Activated CD4-positive, alpha-beta T cell treated with anti-CD3 and anti-CD28 coated beads, Interleukin-2, amount 50 U/mL, for 4 hours (primary cell): Measurements from ENCODE around the gene CFAP20DC.
"Not testable (repeated sequence)": the region's sequence is repeated elsewhere in the genome, so short reads cannot be mapped to it uniquely, and the experiment has no call there.

ENCODE experiments used
- DNase-seq, 2 experiments: peaks; one replicate each; pipeline ENCODE4 v3.0.0-alpha.2; 2020

Gene CFAP20DC

DNA sequence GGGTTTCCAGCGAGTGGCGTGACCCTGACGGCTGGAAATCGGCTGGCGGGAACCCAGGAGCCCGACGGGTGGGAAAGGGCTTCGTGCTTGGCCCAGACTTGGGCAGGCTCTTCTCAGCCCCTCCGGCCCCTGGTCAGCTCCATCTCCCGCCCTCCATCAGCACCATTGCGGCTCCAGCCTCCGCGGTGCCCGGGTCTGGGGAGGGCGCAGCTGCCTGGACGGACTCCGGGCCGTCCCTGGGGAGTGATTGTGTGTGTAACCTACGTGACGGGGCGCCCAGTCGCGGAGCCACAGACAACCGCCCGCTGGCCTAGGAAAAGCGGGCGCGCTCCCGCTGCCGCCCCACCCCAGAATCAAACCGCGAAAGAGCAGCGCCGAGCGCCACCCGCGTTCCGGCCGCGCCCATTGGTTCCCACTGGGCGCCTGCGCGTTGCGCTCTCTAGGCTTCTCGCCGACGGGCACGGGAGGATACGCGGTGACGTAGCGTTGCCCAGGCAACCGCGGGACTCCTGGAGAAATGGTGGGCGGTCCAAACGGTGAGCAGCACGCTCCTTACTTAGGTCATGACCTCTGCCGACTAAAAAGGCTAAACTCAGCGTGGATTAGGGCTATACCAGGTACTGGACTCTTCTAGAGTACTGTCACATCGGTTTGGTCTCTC lies at the start of gene CFAP20DC:
TSS of gene CFAP20DC (minus strand) at position 355 of the 661 bp plus-strand sequence. CDS start 394 bp downstream, outside the sequence.
- DNase-seq: peak; percentile 78 to 84

DNA sequence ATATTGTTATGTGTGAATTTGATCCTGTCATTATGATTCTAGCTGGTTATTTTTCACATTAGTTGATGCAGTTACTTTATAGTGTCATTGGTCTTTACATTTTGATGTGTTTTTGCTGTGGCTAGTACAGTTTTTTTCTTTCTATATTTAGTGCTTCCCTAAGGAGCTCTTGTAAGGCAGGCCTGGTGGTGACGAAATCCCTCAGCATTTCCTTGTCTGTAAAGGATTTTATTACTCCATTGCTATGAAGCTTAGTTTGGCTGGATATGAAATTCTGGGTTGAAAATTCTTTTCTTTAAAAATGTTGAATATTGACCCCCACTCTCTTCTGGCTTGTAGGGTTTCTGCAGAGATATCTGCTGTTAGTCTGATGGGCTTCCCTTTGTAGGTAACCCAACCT lies 48.7 kb upstream of the CFAP20DC start:
- DNase-seq: not testable (repeated sequence)

DNA sequence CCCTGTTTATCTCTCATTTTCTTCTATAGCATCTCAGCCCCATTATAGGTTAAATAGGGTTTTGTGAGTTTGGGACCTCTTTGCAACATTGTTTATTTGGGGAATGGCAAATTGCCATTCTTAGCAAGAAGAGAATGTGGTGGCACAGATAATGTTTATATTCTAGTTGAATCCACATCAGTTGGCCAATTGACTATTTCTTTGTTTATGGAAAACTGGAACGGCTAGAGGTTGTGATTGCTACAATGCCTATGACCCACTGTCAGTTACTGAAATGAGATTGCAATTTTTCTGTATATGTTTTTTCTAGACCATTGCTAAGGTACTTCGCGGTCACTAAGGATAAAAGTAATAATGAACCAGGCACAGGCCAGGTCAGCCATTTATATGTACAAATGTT lies 44.6 kb upstream of the CFAP20DC start:
- DNase-seq: no peak

DNA sequence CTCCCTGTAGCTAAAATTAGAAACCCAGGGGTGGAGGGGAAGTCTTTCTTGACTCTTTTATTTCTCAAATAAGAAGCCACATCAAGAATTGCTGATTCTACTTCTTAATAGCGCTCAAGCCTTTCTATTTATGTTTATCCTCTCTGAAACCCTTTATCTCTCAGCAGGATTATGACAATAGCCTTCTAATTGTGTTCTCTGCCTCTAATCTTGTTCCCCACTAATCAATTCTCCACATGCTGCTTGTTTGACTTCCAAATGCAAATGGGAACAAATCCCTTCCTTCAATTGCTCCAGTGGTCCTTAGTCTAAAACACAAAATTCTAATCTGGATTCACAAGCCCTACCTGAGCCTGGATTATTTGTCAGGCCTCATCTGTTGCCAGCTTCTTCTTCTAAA lies 43.7 kb upstream of the CFAP20DC start:
- no peak for DNase-seq

DNA sequence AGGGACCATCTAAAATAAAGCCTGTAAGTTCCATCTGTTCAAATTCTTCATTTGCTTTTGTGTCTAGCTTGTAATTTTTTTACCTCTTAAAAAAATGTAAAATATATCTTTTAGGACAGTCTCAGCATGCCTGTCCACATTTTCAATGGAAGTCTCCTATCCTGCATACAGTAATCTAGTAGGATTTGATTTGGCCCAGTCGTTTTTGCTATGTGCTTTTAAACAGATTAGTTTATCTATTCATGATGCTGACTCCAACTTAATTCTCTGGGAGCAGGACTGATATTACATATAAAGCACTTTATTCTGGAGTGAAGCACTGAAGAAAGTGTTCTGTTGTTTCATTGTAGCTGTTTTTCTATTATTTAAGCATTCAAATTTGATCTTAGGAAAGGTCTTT lies 38.9 kb upstream of the CFAP20DC start:
- DNase-seq: no peak

DNA sequence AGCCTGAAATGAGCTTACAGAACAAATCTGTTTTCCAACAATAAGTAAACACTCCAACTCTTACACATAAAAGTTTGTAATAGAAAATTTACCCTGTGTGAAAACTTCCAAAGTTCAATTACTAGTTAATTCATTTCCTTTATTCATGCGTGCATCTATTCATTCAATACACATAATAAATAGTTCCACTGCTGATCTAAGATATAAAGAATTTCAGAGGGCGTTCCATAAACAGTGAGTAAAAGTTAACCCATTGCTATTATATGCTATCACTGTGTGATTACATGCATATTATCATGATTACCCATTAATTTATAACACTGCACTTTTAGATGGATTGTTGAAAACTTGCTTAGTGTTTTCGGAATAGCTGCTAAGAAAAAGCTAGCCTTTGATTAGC lies 36.2 kb upstream of the CFAP20DC start:
- DNase-seq: no peak

DNA sequence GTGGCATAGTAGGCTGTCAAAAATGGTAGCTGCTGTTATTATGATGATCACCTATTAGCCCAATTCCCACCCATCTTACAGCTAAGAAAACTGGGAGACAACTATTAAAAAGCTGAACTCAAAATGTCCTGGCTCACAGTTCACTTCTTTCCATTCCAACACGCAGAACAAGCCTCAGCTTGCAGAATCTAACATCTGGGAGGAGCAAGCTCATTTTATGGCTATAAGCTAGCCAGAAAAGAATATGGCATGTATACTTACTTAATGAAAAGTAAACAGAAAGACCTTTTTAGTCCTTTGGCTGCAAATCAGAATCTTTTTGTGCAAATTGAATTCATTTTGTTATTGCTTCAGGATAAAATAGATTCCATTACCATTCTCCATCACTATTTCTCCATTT lies 34.8 kb upstream of the CFAP20DC start:
- DNase-seq: no peak

DNA sequence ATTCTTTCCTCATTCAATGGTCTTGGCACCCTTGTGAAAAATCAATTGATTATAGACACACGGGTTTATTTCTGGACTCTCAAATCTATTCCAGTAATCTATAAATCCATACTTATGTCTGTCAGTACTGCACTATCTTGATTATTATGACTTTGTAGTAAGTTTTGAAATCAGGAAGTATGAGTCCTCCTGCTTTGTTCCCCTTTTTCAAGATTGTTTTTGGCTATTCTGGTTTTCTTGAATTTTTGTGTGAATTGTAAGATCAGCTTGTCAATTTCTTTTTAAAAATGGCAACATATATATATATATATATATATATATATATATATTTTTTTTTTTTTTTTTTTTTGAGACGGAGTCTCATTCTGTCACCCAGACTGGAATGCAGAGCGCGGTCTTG lies 32.3 kb upstream of the CFAP20DC start:
- no peak for DNase-seq

DNA sequence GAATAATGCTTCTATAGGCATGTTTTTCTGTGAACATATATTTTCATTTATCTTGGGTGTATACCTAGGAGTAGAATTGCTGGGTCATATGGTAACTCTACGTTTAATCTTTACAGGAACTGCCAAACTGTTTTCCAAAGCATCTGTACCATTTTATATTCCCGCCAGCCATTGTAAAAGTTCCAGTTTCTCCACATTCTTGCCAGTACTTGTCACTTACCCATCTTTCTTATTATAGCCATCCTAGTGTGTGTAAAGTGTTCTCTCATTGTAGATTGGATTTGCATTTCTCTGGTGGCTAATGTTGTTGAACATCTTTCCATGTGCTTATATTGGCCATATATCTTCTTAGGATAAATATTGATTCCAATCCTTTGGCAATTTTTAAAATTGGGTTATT lies 31.2 kb upstream of the CFAP20DC start:
- no peak for DNase-seq

DNA sequence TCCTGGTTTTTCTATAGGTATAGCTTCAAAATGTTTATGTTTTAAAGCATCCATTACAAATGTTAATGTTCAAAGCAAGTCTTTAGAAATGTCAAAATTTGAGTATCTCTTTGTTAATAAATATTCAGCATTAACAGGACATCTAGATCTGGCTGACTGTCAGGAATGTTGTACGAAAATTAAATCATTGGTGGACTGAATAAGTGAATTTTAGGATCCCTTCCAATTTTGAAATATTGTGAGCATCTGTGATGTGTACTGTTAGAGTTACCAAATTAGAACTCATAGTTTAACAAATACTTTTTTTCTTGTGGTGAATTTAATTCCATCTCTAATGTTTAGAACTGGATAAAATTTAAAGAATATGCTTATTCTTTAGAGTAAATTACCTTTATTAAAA lies 30.1 kb upstream of the CFAP20DC start:
- DNase-seq: no peak

DNA sequence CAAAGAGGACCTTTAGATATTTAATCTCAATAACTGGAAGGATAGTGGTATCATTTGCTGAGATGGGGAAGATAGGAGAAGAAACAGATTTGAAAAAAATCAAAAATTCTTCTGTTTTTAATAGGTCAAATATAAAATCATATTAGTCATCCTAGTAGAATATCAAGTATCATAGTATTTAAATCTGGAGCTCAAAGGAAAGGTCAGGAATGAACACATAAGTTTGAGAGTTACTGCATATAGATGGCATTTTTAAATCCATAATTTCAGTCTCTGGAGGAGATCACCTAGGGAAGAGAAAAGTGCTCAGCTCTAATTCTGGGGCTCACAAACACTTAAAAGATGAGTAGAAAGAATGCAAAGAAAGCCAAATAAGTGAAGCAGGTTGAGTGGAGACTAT lies 24.9 kb upstream of the CFAP20DC start:
- DNase-seq: no peak

DNA sequence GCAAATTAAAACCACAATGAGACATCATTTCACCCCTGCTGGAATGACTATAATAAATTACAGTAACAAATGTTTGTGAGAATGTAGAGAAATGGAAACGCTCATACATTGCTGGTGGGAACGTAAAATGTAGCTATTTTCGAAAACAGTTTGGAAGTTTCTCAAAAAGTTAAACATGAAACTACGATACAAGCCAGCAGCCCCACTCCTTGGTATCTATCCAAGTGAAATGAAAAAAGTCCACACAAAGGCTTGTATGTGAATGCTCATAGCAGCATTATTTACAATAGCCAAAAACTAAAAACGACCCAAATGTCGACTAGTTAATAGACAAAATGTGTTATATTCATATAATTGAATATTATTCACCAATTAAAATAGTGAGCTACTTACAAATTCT lies 22.9 kb upstream of the CFAP20DC start:
- DNase-seq: no peak

DNA sequence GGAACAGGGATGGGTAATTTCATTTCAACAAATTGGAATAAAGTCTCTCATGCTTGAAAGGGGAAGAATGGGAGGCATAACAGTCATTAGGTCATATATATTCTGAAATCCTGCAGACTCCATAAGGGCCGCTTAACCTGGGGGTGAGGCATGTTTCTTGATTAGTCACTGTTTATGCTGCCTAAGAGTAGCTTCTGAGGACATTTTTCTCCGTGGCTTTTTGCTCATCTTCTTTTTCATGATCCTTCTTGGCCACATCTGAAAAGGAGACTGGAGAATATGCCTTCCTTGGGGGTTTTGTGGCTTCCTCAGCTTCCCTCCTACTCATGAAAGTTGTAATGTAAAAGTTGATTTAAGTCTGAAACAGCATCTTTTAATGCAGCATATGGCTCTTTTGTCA lies 20.0 kb upstream of the CFAP20DC start:
- DNase-seq: no peak

DNA sequence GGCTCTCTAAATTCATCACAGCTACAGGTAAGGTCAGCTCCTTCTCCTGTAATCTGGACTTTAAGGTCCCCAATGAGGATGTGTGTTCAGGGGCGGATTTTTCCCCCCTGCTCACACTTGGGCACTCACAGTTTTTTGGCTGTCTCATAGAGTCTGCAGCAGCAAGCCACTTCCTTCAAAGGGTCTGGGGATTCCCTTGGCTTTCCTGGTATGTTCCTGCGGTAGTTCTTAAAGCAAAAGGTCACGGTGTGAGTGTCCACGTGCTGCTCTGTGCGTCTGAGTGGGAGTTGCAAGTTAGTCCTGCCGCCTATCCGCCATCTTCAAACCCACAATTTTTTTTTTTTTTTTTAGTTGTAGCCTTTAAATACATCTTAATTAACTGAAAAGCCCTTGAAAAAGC lies 15.4 kb upstream of the CFAP20DC start:
- DNase-seq: no peak

DNA sequence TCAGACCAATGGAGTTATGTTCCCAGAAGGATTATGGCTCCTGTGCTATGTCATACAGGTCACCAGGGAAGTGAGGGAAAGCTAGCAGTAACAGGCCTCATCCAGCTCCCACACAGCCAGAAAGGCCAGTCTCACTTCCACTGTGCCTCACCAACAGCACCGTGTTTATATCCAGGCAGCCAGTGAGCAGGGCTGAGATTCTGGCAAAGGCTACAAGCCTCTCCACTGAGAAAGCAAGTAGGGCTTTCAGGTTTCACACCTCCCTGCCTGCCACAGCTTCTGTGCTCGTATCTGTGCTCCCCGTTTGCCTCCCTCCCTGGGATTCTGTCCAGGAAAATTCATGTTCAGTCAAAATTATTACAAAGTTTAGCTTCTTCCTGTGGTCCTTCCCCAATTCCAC lies 14.9 kb upstream of the CFAP20DC start:
- no peak for DNase-seq

DNA sequence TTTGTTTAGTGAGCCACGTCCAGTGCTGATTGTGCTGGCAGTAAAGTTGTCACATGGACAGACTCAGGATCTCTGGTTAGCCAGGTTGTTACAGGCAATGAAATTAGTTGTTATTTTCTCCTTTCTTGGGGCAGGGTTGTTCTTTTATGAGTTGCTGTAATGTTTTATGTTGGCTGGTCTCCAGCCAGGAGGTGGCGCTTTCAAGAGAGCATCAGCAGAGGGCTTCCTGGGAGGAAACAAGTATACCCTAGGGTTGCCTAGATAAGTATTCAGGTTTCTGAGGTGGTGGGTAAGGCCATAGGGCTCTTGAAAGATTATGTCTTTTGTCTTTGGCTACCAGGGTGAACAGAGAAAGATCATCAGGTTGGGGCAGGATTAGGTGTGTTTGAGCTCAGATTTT lies 14.5 kb upstream of the CFAP20DC start:
- DNase-seq: no peak

DNA sequence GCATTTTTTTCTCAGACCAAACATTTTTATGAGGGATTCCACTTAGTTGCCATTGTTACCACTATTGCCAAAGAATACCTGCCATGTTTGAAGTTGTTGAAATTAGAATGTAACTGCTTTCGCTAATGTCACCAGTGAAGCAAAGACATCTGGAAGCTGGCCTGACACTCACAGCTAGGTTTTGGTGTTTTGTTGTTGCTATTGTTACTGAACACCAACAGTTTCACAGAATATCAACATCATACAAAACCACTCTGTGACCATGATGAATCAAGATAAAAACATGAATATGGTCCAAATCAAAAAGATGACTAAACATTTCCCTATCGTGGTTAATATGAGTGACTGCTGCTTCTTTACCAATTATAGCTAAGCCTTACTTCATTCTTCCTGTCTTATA lies 6.9 kb upstream of the CFAP20DC start:
- DNase-seq: no peak

DNA sequence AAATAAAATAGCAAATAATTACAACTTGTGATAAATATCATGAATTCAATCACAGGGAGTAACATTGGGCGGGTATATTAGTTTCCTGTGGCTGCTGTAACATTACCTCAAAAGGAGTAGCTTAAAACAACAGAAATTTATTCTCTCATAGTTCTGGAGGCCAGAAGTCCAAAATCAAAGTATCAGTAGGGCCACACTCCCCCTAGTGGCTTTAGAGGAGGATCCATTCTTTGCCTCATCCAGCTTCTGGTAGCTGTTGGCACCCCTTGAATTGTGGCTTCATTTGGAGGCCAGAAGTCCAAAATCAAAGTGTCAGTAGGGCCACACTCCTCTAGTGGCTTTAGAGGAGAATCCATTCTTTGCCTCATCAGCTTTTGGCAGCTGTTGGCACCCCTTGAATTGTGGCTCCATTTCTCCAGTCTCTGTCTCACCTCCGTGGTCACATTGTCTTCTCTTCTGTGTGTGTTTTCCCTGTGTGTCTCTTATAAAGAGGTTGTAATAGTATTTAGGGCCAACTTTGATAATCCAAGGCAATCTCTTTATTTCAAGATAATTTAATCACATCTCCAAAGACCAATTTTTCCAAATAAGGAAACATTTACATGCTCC lies 3.1 kb upstream of the CFAP20DC start:
- no peak for DNase-seq

DNA sequence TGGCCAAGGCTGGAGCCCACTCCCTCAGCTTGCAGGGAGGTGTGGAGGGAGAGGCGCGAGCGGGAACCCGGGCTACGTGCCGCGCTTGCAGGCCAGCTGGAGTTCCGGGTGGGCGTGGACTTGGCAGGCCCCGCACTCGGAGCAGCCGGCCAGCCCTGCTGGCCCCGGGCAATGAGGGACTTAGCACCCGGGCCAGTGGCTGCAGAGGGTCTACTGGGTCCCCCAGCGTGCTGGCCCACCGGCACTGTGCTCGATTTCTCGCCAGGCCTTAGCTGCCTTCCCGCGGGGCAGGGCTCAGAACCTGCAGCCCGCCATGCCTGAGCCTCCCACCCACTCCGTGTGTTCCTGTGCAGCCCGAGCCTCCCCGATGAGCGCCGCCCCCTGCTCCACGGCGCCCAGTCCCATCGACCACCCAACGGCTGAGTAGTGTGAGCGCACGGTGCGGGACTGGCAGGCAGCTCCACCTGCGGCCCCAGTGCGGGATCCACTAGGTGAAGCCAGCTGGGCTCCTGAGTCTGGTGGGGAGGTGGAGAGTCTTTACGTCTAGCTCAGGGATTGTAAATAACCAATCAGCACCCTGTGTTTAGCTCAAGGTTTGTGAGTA lies 1.1 kb upstream of the CFAP20DC start:
- DNase-seq: not testable (repeated sequence)

DNA sequence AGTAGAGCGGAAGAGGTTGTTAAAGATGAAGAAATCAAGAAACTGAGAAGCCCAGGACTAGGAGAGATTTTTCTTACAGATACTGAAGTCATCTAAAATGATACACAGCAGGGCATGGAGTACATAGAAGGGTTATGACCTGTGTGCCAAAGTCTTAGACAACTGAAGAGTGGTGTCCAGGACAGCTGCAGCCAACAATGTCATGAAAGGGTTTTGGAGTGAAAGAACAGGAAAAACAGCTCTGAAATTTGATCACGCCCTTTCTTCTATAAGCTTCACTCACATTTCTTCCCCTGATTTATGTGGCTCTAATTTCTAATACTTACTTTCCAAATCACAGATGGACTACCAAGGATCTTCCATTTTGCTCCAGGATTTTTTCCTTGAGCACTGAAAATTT lies 3.0 kb downstream of the CFAP20DC start:
- DNase-seq: no peak

DNA sequence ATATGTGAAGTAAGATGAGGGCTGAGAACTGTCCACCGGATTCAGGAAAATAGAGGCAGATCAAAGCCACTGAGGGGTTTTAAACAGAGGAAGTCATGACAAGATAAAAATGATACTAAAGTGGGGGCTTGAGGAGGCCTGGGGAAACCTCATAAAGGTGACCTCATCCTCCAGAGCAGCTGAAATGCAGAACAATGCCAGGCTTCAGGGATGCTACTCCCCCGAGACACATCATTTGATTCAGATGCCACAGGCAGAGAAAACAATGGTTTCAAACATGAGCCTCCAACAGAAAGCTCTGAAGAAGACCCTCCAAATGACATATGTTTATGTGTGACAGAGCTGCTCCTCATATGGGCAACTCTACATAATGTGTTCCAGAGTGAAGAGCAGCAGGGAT lies 6.4 kb downstream of the CFAP20DC start:
- DNase-seq: no peak

DNA sequence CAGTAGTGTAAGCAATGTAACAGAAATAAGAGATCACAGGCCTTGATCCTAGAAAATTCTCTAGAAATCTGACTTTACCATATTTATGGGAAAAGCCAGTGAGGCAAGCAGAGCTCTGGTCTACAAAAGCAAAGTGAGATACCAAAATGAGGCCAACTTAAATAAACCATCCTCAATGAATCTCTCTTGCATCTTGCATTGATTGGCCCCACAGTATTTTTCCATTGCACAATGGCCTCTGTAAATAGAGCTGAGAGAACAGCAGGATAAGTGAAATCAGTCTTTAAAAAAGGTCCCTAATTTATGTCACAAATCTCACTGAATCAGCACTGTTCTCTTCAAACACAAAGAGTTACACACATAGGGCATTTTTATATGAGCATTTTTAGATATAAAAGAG lies 8.9 kb downstream of the CFAP20DC start:
- DNase-seq: no peak

DNA sequence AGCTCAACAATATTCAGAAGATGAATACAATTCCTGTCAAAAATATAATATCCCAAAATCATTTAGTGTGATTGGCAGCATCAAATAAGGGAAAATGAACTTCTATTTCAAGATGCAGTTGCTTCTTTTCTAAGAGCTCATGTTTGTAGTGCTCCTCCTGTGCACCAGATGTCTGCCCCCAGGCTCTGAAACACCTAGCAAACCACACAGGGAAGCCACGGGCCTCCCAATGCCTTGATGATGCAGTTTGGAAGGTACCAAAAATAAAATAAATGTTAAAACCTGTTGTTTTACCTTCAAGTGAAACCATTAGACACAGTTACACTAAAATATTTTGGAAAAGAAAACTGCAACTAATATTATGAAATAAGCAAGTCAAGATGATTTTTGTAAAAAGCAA lies 22.2 kb downstream of the CFAP20DC start:
- no peak for DNase-seq

DNA sequence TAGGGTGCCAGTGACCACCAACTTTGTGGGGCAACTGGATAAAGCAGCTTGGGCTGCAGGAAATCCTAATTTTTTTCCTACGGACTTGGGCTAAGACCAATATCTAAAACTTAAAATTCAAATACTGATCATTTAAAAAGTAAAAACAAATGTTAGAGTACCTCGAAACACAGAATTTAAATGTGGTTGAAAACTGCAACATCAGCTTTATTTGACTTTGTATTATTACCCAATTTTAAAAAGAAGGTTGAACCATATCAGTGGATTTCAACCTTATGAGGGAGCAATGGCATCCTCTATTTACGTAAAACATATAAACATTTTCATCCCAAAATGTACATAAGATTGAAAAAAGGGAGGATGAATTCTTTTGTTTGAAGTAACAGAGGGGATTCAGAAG lies 26.2 kb downstream of the CFAP20DC start:
- no peak for DNase-seq

DNA sequence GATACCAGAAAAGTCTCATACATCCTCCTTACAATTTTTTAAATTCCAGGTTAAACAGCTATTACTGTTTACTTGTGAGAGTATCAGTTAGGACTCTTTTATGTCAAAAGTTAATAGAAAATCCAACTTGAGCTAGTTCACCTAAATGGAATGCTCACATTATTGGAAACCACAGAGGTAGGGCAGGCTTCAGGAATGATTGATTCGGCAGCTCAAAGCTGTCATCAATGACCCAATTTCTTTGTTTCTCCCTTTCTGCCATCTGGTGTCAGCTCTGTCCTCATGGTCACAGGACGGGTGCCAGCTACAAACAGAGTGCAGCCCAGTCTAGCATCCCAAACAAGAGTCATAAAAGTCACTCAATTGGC lies 32.2 kb downstream of the CFAP20DC start:
- no peak for DNase-seq
